Measurements from ENCODE around the gene IGFL4.

GRCh38 chr19:46080561-46080960, 39.8 kb upstream of the IGFL4 start:
- TF ChIP-seq CTCF (IDR thresholded peaks at IDR 0.05 in 2 of 3, conservative IDR thresholded peaks at IDR 0.05 in 1 of 3; ENCODE audit: insufficient read depth in 2 of 3, low read depth in 1 of 3, low read length in 3 of 3) (no peak), BDP1 (IDR thresholded peaks at IDR 0.05; ENCODE audit: insufficient read depth, insufficient read length) (no peak), CREB1 (IDR thresholded peaks at IDR 0.05) (no peak), CREB1 (CRISPR knock-in tag; IDR thresholded peaks at IDR 0.05) (no peak)
